ENCODE data around the gene TBC1D3B.
"Not testable (repeated sequence)": the region's sequence is repeated elsewhere in the genome, so short reads cannot be mapped to it uniquely, and the experiment has no call there.

TBC1D3B gene

DNA sequence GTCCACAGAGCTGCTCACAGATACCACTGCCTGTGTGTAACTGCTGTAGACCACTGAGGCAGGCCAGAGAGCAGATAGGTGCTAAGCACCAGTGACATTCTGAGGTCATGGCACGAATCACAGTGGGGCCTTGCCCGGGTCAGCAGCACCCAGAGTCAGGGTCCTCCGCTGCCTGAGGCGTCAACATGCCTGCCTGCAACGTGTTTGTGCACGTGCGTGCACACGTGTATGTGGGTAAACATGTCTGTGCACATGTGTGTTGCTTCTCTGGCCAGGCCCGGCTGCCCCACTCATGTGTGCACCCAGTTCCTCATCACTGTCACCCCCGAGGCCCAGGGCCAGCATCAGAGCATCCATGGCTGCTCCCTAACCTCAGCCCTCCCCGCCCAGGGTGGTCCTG is at the start of gene TBC1D3B:
Gene TBC1D3B, minus strand, starts transcription at position 101 of the 400 bp plus-strand sequence. CDS start 1,586 bp downstream, outside the sequence.
- not testable (repeated sequence) for DNase-seq

DNA sequence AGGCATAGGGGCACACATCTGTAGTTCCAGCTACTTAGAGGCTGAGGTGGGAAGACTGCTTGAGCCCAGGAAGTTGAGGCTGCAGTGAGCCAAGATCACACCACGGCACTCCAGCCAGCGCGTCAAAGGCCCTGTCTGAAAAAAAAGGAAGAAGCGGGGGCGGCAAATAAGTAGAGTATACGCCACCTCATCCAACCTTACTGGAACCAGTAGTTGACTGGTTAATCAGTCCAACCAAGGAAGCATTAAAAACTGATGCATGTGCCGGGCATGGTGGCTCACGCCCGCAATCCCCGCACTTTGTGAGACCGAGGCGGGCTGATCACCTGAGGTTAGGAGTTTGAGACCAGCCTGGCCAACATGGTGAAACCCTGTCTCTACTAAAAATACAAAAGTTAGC is 46.5 kb upstream of the TBC1D3B start:
- not testable (repeated sequence) for DNase-seq

DNA sequence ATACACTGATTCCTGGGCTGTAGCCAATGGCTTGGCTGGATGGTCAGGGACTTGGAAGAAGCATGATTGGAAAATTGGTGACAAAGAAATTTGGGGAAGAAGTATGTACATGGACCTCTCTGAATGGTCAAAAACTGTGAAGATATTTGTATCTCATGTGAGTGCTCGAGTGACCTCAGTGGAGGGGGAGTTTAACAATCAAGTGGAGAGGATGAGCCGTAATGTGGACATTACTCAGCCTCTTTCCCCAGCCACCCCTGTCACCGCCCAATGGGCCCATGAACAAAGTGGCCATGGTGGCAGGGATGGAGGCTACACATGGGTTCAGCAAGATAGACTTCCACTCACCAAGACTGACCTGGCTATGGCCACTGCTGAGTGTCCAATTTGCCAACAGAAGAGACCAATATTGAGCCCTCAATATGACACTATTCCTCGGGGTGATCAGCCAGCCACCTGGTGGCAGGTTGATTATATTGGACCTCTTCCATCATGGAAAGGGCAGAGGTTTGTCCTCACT is 45.2 kb upstream of the TBC1D3B start:
- DNase-seq: not testable (repeated sequence)

DNA sequence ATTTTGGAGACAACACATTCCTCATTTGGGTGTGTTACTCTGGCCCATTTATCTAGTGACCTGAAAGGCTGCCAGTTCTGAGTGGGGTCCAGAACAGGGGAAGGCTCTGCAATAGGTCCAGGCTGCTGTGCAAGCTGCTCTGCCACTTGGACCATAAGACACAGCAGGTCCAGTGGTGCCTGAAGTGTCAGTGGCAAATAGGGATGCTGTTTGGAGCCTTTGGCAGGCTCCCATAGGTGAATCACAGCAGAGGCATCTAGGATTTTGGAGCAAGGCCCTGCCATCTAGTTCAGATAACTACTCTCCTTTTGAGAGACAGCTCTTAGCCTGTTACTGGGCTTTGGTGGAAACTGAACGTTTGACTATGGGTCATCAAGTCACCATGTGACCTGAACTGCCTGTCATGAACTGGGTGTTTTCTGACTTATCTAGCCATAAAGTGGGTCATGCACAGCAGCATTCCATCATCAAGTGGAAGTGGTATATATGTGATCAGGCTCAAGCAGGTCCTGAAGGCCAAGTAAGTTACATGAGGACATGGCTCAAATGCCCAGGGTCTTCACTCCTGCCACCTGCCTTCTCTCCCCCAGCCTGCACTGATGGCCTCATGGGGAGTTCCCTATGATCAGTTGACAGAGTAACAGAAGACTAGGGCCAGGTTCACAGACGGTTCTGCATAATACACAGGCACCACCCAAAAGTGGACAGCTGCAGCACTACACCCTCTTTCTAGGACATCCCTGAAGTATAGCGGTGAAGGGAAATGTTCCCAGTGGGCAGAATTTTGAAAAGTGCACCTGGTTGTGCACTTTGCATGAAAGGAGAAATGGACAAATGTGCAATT is 44.5 kb upstream of the TBC1D3B start:
- DNase-seq: not testable (repeated sequence)

DNA sequence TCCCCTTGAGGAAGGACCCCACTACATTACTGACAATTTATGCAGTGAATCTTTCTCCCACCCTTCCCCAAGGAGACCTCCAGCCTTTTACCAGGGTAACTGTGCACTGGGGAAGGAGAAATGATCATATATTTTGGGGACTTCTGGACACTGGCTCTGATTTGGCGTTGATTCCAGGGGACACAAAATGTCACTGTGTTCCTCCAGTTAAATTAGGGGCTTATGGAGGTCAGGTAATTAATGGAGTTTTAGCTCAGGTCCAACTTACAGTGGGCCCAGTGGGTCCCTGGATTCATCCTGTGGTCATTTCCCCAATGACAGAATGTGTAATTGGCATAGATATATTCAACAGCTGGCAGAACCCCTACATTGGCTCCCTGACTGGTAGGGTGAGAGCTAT is 43.1 kb upstream of the TBC1D3B start:
- DNase-seq: not testable (repeated sequence)

DNA sequence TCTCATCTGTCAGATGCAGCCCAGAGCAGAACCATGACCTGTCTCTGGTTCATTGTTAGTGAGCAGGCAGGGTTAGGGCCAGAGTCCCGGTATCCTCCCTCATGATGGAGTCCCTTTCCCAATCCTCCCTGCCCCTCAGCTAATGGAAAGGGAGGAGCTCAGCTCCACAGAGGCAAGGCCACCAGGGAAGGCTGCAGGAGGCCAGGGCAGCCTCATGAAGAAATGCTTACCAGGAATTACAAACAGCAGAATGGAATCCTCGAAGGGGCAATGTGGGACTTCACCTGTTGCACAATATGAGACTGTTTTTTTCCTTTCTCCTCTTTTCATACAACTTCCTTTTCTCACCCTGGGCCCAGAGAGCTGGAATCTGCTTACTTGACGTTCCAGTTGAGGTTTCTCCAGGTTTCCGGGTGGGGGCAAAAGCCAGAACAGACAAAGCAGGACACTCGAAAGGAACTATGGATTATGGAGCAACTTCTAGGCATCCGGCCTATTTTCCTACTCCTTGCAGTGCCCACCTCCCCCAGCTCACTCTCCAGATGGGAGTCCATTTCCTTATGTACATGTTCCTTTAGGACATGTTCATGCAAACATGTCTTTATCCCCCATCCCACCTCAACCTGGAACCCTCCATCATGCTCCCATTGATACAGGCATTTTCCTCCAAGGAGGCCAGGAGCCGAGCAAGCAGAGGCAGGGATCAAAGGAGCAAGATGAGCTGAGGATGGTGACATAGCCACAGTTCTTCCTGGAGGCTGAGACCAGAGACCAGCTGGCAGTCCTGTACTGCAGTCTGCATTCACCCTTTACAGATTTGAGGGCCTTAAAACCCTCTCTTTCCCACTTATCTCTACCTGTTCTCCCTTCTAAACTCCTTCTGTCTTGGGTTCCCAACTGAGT is 39.2 kb upstream of the TBC1D3B start:
- not testable (repeated sequence) for DNase-seq

DNA sequence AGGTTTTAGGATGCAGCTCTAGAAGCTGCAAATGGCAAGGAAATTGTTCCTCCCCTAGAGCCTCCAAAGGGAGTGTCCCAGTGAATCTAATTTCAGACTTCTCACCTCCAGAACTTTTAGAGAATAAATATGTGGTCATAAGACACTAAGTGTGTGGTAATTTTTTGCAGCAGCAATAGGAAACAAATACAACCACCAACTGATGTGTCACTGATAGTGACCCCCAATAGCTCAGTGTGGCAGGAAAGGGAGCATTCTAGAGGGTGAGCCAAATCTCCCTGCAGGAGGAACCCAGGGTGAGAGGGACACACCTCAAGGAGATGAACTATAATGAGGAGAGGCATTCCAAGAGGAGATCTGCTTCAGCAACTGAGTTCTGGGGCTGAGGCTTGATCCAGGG is 38.5 kb upstream of the TBC1D3B start:
- DNase-seq: no peak

DNA sequence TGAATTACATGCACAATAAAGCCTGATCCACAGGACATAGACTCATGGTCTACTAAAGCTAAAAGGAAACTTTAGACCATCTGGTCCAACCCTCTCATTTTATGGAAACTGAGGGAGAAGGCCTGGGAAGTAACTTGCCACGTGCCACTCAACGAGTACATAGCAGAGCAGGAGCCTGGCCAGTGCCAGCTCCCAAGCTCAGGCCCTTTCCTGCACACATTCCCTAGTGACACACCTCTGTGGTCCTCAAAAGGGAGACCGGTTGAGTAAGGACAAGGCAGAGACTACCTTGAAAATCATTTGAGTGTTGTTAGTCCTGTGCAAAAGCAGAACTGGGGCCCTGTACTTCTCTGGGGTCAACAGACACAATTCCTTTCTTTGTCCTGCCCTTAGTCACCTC is 37.3 kb upstream of the TBC1D3B start:
- no peak for DNase-seq

DNA sequence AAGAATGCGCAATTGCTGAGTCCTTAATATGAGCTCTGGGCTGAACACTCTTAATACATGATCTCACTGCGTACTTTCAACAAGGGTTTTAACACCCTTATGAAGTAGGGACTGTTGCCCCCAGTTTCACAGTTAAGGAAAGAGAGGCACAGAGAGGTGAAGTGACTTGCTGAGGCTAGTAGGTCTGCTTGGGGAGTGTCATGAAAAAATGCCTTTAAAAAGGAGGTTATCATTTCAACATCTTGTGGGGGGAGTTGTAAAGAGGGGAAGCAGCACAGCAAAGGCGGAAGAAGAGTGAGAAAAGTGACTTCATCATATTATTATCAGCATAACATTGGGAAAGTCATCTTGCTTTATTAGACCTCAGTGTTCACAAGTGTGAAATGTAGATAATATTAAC is 36.5 kb upstream of the TBC1D3B start:
- DNase-seq: no peak

DNA sequence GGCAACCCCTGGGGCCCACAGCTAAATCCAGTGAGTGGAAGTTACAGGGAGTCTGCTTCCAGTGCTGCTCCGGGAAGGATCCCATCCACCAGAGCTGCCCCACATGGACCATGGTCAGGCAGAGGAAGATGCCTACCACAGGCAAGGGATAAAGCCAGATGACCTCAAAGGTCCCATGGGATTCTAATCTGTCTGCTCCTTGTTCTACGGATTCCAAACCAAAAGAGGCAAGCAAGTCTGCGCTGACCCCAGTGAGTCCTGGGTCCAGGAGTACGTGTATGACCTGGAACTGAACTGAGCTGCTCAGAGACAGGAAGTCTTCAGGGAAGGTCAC is 35.8 kb upstream of the TBC1D3B start:
- DNase-seq: no peak

DNA sequence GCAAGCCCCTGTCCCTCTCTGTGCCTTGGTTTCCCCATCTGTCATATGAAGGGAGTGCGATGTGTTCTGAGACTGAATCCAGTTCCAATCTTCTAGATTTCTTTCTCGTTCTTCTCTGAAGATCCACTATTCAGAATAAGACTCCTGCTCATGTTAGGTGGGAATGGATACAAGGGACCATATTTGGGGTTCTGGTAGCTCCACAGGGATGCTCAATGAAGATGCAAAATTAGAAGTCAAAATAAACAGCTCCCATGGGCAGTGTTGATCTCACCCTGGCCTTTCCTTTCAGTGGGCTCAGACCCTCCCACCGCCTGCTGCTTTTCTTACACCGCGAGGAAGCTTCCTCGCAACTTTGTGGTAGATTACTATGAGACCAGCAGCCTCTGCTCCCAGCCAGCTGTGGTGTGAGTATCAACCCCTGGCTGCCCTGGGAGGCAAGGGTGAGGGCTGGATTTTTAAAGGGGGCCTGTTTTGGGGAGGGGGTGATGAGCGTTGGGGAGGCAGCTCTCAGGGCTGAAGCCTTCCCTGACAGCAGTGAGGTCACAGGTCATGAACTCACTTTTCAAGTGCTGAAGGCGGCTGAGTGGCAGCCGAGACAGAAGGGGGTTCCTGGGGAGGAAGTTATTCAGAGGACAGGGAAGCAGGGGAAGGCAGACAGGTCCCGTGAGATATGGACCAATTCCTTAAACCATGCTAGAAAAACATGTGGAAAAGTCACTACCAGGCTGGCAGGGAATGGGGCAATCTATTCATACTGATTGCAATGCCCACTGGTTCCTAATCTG is 35.2 kb upstream of the TBC1D3B start:
- DNase-seq: not testable (repeated sequence)

DNA sequence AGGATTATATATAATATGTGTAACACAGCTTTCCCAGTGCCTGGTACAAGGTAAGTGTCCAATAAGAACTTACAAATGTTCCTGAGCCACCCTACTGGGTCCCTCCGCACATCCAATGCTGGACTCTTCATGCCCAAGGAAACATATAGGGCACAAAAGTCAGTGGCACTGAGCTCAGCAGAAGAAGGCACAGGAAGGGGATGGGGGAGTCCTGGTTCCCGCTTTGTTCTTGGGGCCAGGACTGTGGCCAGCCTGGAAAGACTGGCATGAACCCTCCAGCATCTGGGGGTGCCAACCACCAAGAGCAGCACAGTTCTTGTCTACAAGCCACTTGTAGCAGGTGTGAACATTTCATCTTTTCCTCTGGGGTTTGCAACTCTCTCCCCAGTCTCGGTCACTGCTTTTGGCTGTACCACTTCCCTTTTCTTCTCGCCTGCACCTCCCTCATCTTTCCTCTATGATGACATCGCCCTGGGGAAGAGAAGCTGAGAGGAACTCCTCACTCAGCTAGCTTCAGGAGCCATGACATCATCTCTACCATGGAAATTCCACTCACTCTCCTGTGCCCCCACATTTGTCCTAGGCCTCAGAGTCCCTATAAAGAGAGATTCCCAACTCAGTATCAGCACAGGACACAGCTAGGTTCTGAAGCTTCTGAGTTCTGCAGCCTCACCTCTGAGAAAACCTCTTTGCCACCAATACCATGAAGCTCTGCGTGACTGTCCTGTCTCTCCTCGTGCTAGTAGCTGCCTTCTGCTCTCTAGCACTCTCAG is 34.2 kb upstream of the TBC1D3B start, which contains the start of gene CCL4L2:
Gene CCL4L2, plus strand, starts transcription at position 625 of the 773 bp plus-strand sequence.
- not testable (repeated sequence) for DNase-seq

DNA sequence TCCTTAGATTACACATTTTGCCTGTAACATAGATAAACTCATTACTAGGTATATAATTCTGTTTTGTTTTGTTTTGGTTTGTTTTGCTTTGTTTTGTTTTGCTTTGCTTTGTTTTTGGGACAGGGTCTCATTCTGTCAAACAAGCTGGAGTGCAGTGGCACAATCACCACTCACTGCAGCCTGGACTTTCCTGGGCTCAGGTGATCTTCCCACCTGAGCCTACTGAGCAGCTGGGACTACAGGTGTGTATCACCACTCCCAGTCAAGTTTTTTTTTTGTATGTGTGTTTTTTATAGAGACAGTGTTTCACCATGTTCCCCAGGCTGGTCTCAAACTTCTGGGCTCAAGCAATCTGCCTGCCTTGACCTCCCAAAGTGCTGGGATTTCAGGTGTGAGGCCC is 33.1 kb upstream of the TBC1D3B start:
- no peak for DNase-seq

DNA sequence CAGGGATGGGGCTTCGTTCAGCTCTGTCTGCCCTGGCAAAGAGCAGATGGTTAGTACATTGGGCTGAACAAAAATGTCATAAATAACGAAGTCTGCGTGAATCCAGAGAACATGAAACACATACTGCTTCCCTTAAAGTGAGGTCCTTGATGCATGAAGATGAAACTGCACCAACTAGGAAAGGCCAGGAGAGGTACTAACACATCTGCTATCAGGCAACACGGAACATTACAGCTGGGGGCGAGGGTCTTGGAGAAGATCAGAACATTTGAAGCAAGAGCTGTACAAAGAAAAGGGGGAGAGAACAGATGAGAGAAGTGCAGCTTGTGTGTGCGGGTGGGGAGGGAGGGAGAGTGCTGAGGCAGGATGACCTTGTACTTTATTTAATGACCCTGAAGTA is 30.9 kb upstream of the TBC1D3B start:
- not testable (repeated sequence) for DNase-seq

DNA sequence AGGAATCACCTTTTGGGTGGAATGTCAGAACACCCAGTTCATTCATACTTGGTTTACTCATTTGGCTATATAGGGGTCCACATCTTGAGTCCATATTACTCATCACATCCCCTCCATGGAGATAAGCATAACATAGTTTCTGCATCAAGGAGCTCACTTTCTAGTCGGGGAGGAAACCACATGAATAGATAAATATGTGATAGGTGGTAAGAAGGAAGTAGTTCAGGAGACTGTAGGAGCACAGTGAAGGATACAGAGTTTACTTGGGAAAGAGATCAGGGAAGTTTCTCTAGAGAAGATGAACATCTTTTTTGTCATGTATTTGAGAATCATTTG is 30.0 kb upstream of the TBC1D3B start:
- DNase-seq: not testable (repeated sequence)

DNA sequence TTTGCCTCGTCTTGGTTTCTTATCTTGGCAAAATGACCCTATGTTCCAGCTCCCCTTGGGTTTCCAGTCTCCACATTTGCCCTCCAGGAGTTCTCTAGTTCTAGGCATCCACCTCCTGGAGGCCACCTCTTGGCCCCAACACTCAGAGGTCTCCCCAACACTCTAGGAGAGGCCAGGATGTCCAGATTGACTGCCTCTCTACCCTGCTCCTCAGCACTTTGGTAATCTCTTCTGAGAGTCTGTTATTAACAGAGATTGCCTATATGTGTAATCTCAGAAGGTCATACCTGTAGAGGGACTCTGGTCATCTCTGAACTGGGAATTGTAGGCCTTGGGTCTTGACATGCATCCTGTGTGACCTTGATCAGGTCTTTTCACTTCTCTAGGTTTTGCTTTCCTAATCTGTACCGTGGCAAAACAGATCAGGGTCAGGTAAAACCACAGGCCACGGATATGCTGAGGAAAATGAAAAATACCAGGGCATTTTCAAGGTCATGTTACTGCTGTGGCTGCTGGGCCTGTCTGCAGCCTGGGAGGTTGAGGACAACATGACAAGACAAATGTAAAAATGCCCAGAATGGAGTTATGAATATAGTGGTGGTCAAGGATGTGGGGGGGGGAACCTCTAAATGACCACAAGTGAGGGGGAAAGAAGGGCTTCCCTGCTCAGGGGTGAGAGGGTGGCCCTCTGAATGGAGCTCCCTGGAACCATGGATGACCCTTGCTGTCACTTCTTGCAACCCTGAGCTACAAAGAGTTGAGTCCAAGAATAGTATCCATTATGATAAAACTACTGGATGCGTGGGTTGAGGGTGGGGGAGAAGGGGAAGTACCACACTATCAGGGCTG is 29.4 kb upstream of the TBC1D3B start:
- DNase-seq: no peak

DNA sequence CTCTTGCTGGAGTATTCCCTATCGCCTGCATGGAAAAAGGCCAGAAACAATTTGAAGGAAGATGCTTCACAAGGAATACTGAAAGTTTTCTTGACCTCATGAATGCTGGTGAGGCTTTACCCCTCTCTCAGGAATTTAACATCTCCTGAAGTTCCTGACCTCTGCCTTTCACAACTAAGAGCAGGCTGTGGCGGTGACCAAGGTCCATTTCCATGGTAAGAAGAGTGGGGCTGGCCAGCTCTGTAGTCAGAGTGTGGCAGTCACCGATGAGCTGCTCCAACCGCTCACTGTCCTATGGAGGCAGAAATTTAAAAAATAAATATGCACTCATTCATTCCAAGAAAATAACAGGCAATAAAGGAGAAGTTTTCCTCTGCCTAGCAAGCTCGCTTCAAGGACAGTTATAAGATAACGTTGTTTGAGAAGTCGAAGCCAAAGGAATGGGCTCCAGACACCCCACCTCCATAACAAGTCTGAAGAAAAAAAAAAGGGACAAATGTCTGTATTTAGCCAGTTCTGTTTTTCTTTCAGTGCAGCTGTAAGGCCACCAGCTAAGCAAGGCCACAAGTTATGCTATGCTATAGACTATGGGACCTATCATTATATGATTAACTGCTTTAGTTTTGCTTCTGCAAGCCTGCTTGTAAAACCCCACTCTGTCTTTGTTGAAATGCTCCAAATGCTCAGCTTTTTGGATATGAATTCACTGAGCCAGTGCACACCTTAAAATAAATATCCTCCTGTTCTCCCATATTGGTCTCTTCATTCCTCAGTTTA is 28.5 kb upstream of the TBC1D3B start:
- DNase-seq: no peak

DNA sequence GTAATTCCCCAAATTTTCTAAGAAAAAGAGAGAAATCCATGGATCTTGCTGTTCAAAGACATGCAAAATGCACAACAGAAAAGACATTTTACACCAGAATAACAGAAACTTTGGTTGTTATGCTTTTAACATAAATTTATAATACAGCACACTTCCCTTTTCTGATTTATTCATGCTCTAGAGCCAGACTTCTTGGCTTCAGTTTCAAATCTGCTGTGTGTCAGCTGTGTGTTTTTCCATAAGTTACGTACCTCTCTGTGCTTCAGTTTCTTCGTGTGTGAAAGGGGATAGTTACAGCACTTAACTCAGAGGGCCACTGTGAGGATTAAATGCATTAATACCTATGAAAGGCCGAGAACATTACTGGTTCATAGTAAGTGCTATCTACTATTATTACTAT is 26.9 kb upstream of the TBC1D3B start:
- DNase-seq: no peak

DNA sequence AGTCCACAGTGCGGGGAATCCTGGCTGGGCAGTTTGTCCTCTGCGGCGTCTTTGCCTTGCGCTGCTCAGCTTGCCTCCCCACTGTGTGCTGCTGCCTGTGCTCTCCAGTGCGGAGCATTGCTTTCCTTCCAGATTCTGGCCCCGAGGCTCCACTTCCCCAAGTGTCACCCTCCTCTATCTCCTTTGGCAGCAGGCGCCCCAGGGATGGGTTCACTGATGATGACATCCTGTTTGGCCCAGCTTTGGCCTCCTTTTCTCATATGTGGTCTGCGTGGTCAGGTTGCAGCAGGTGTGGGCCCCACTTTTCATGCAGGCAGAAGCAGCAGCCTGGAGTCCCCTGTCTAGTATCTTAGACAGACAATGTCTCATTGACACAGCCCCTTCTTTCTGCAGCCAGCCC is 25.1 kb upstream of the TBC1D3B start:
- DNase-seq: not testable (repeated sequence)

DNA sequence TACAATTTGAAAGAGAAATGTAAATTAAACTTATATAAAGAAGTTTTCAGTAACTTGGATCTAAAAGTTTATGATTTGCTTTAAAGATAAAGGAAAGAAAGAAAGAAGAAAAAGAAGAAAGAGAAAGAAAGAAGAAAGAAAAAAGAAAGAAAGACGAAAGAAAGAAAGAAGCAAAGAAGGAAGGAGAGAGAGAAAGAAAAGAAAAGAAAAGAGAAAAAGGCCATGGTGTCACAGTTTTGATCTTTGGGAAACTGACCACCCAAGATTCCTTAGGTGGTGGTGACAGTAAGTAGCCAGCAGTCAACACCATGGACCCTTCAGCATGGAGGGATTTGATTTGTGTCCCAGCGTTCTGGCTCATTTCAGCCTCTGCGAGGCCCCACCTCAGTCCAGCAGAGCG is 24.7 kb upstream of the TBC1D3B start:
- DNase-seq: not testable (repeated sequence)
